HepG2 (cell line): Measurements from ENCODE around the gene LCE3E. TPM values are rescaled to one million over a fixed set of nuclear protein-coding genes. Genes with fewer than 3 reads are reported as not detected.

Experiments
- ATAC-seq: fragments of 200-7000 bp; cut with Tn5 transposase; 3 replicates; pipeline ENCODE4 v1.9.1; 2020; ENCODE audit warnings: mild to moderate bottlenecking, moderate library complexity
- BruUV-seq: library from RNA; stranded (reverse); fragments of 400-500 nt; replicated peaks from 2 replicates; lab custom pipeline; 2021; lab: Mats Ljungman, UMichigan
- CTCF ChIA-PET: fragments of 300-600 bp; formaldehyde crosslinking; extraction: SDS; loops from one replicate; lab custom pipeline; 2021; ENCODE audit warnings: low total read pairs, inconsistent platforms, low intra/inter-chr PET ratio; lab: Yijun Ruan, JAX
- POLR2A ChIA-PET: fragments of 350-600 bp; sonication (Branson Sonifier 250); formaldehyde crosslinking; loops from one replicate; lab custom pipeline; 2020; ENCODE audit warnings: antibody characterized with exemption, inconsistent platforms; lab: Yijun Ruan, JAX
- DNase-seq: peaks from one replicate; pipeline ENCODE4 v3.0.0-alpha.2; 2015; ENCODE audit warnings: low spot score
- FAIRE-seq: peaks from 3 replicates; lab custom pipeline; 2011; peaks lifted over from hg19 to GRCh38; lab: Jason Lieb, UNC
- H2AFZ ChIP-seq: one replicate; pipeline ENCODE4 v1.6.1; 2011; ENCODE audit warnings: low read length, inconsistent platforms
- H3K27ac ChIP-seq: fragments of 300-600 bp; 3 replicates; pipeline ENCODE4 v1.8.0; 2011; ENCODE audit warnings: mixed run types, mild to moderate bottlenecking, mixed read lengths, low read length, inconsistent platforms; ENCODE audit not compliant: insufficient read depth; ENCODE audit errors: extremely low read length
- H3K27me3 ChIP-seq, 2 experiments: fragments of 200-600 bp in 1 of 2; 2 replicates in 1 of 2; 3 replicates in 1 of 2; pipeline versions ENCODE4 v1.6.0 to v1.8.0; 2011; ENCODE audit warnings: low read length in 2 of 2, mild to moderate bottlenecking in 2 of 2, moderate library complexity in 2 of 2, inconsistent platforms in 1 of 2; ENCODE audit not compliant: insufficient read depth in 2 of 2, control insufficient read depth in 1 of 2
- H3K36me3 ChIP-seq, 2 experiments: fragments of 200-600 bp in 1 of 2; replicated peaks in 1 of 2; 2 replicates in 1 of 2; 3 replicates in 1 of 2; pipeline versions ENCODE4 v1.5.1 to v1.8.0; 2011; ENCODE audit warnings: low read length in 2 of 2, inconsistent platforms in 1 of 2; ENCODE audit not compliant: insufficient read depth in 2 of 2, control insufficient read depth in 1 of 2
- H3K4me1 ChIP-seq: 2 replicates; pipeline ENCODE4 v1.5.1; 2012; ENCODE audit warnings: low read length, inconsistent platforms; ENCODE audit not compliant: insufficient read depth
- H3K4me2 ChIP-seq: 2 replicates; pipeline ENCODE4 v1.6.0; 2011; ENCODE audit warnings: low read depth, low read length, inconsistent platforms
- H3K4me3 ChIP-seq, 3 experiments: fragments of 200-600 bp in 1 of 3; sonication (generic), shearing (Covaris generic) in 1 of 3; replicated peaks in 1 of 3; 2 replicates each; pipeline ENCODE4 v1.5.1; 2011 to 2016; ENCODE audit warnings: low read length in 3 of 3, inconsistent platforms in 2 of 3, low read depth in 2 of 3, mild to moderate bottlenecking in 2 of 3, control low read depth in 1 of 3, mixed read lengths in 1 of 3; ENCODE audit not compliant: insufficient read depth in 1 of 3
- H3K79me2 ChIP-seq: one replicate; pipeline ENCODE4 v1.6.1; 2011; ENCODE audit warnings: low read length, inconsistent platforms; ENCODE audit not compliant: insufficient read depth
- H3K9ac ChIP-seq: 2 replicates; pipeline ENCODE4 v1.6.0; 2011; ENCODE audit warnings: mild to moderate bottlenecking, low read depth, low read length, inconsistent platforms; ENCODE audit not compliant: insufficient read depth
- H3K9me3 ChIP-seq: 2 replicates; pipeline ENCODE4 v1.5.1; 2012; ENCODE audit warnings: mild to moderate bottlenecking, low read length
- H4K20me1 ChIP-seq: 2 replicates; pipeline ENCODE4 v1.6.0; 2011; ENCODE audit warnings: inconsistent platforms, mild to moderate bottlenecking, low read length, moderate library complexity; ENCODE audit not compliant: insufficient read depth
- ARID5B ChIP-seq: IDR thresholded peaks from 2 replicates; pipeline ENCODE4 v1.4.0; 2020; ENCODE audit warnings: mild to moderate bottlenecking, missing genetic modification reagents
- ATRX ChIP-seq: sonication (generic); formaldehyde crosslinking; IDR thresholded peaks from 2 replicates; pipeline ENCODE4 v1.4.0; 2020; ENCODE audit warnings: missing genetic modification reagents, borderline replicate concordance
- CEBPG ChIP-seq: IDR thresholded peaks from 2 replicates; pipeline ENCODE4 v1.6.1; 2016
- FOXA3 ChIP-seq: IDR thresholded peaks from 2 replicates; pipeline ENCODE4 v1.6.1; 2016; ENCODE audit warnings: missing genetic modification reagents, missing compliant biosample characterization
- GATAD2A ChIP-seq: IDR thresholded peaks from 2 replicates; pipeline ENCODE4 v1.6.1; 2016
- HMG20A ChIP-seq: IDR thresholded peaks from 2 replicates; pipeline ENCODE4 v1.6.1; 2016; ENCODE audit warnings: borderline replicate concordance
- HNF4A ChIP-seq: sonication (generic); formaldehyde crosslinking; IDR thresholded peaks from 2 replicates; pipeline ENCODE4 v1.4.0; 2020; ENCODE audit warnings: missing genetic modification reagents
- HNF4G ChIP-seq, 2 experiments: sonication (generic) in 1 of 2; formaldehyde crosslinking in 1 of 2; IDR thresholded peaks; 2 replicates each; pipeline versions ENCODE4 v1.4.0 to v1.6.1; 2011 to 2020; ENCODE audit warnings: borderline replicate concordance in 2 of 2, low read depth in 2 of 2, mild to moderate bottlenecking in 2 of 2, low read length in 1 of 2, missing genetic modification reagents in 1 of 2, moderate library complexity in 1 of 2
- HOXD1 ChIP-seq: sonication (generic); formaldehyde crosslinking; IDR thresholded peaks from 2 replicates; pipeline ENCODE4 v1.5.0; 2020; ENCODE audit warnings: missing genetic modification reagents
- POGK ChIP-seq: sonication (generic); formaldehyde crosslinking; conservative IDR thresholded peaks from 2 replicates; pipeline ENCODE4 v1.8.0; 2022; ENCODE audit warnings: mild to moderate bottlenecking, moderate library complexity, missing genetic modification reagents
- RCOR2 ChIP-seq: IDR thresholded peaks from 2 replicates; pipeline ENCODE4 v1.6.1; 2016; ENCODE audit warnings: missing biosample characterization, missing genetic modification reagents
- SRF ChIP-seq: IDR thresholded peaks from 2 replicates; pipeline ENCODE4 v1.6.1; 2011; ENCODE audit warnings: mild to moderate bottlenecking, low read depth, low read length, moderate library complexity
- STAG1 ChIP-seq: sonication (generic); formaldehyde crosslinking; IDR thresholded peaks from 2 replicates; pipeline ENCODE4 v1.4.0; 2020; ENCODE audit warnings: missing genetic modification reagents
- ZBTB20 ChIP-seq: sonication (generic); formaldehyde crosslinking; IDR thresholded peaks from 2 replicates; pipeline ENCODE4 v1.8.1; 2023; ENCODE audit warnings: missing genetic modification reagents, low read depth, mild to moderate bottlenecking, borderline replicate concordance
- ZNF143 ChIP-seq: sonication (generic); formaldehyde crosslinking; IDR thresholded peaks from 2 replicates; pipeline ENCODE4 v1.4.0; 2020; ENCODE audit warnings: missing genetic modification reagents
- WGBS: methylation state at CpG from one replicate; pipeline ENCODE4 v1.1.6; 2017; ENCODE audit warnings: low lambda C conversion rate; 5-methylcytosine and 5-hydroxymethylcytosine counted together
- in situ Hi-C: cut with HindIII; loops from 2 replicates; pipeline ENCODE4 v1.10.0; 2017; ENCODE audit warnings: low pct_unique_long_range_greater_than_20kb; ENCODE audit not compliant: extremely low pct_ligation_motif_present
- intact Hi-C: fragments of 100-400 bp; cut with micrococcal nuclease; formaldehyde crosslinking; loops from one replicate; pipeline ENCODE4 v1.10.0; 2022; ENCODE audit not compliant: unreplicated experiment
- polyA plus RNA-seq, 8 experiments: library from polyadenylated mRNA; depleted of rRNA in 3 of 8; stranded (reverse) in 7 of 8; unstranded in 1 of 8; fragments of >200 nt; fragmentation: Illumina TruSeq in 4 of 8; extraction: Trizol in 4 of 8; gene quantifications; 2 replicates each; pipeline versions ENCODE4 v1.2.1 to v1.2.3, GENCODE V29; 2011 to 2016; ENCODE audit warnings: low read depth in 4 of 8, missing spikeins in 1 of 8, mixed read lengths in 1 of 8; ENCODE audit not compliant: insufficient read depth in 1 of 8
- total RNA-seq, 5 experiments: library from RNA; depleted of rRNA; stranded (reverse); fragments of >200 nt; fragmentation: Illumina TruSeq; extraction: Trizol; gene quantifications; 2 replicates each; pipeline ENCODE4 v1.2.3, GENCODE V29; 2016; ENCODE audit warnings: low read depth in 1 of 5
- TF ChIP-seq, protein P1 (sequence below): IDR thresholded peaks from 2 replicates; pipeline ENCODE4 v1.6.1; 2012; ENCODE audit warnings: low read depth, low read length, improper control_type of control experiment

The LCE3E gene
- total and polyA plus RNA-seq, 2 of the 13 experiments (the other 11 are each of a cell fraction or from before 2014, with no cell fraction given): not detected

- peak; percentile 60 for TF ChIP-seq STAG1 (CRISPR knock-in tag)
These were observed 33.1 kb downstream of the LCE3E start (continued) for GRCh38 chr1:152533327-152533938.

GRCh38 chr1:152525080-152525641, 41.4 kb downstream of the LCE3E start:
- no peaks in the 10 kb centered on the region for H3K4me1 ChIP-seq
- no peak overlapping the region for H3K4me2 ChIP-seq
- H3K9me3 ChIP-seq: no peaks in the 10 kb centered on the region
- no peak overlapping the region for H3K9ac ChIP-seq
- no peak for FAIRE-seq
- H2AFZ ChIP-seq: no peak overlapping the region
- POLR2A ChIA-PET: no interaction called here
- no peaks in the 10 kb centered on the region for H3K79me2 ChIP-seq
- H3K36me3 ChIP-seq: no peaks in the 10 kb centered on the region
- ATAC-seq: no peak; the same call in 2 of the 3 replicates
- no peak overlapping the region for H3K27ac ChIP-seq
- no peak overlapping the region for H3K4me3 ChIP-seq
- BruUV-seq: no TSS peak
- DNase-seq: peak; percentile 27
- no peaks in the 10 kb centered on the region for H3K27me3 ChIP-seq
- no peaks in the 10 kb centered on the region for H4K20me1 ChIP-seq
- in situ Hi-C loops (no loop called here), intact Hi-C loops (no loop called here)
- CTCF ChIA-PET: no interaction called here
- WGBS: 4% methylated on average over 1 of the region's 1 CpG
- peak; percentile 38; the same call in 1 of the 2 replicates for TF ChIP-seq HNF4G (IDR thresholded peaks at IDR 0.05; ENCODE audit: borderline replicate concordance, low read depth, low read length)
- TF ChIP-seq HNF4G (CRISPR knock-in tag; IDR thresholded peaks at IDR 0.05; ENCODE audit: borderline replicate concordance, low read depth): no peak
- TF ChIP-seq ZBTB20: no peak
- TF ChIP-seq SRF: peak; percentile 72; the same call in 1 of the 2 replicates
- no peak for TF ChIP-seq HMG20A
- no peak for TF ChIP-seq ATRX (CRISPR knock-in tag)
- peak; percentile 76; the same call in 1 of the 2 replicates for TF ChIP-seq HOXD1 (CRISPR knock-in tag)
- TF ChIP-seq ZNF143 (CRISPR knock-in tag): no peak
- peak; percentile 97 for TF ChIP-seq POGK
- no peak for TF ChIP-seq RCOR2
- TF ChIP-seq, protein P1, sequence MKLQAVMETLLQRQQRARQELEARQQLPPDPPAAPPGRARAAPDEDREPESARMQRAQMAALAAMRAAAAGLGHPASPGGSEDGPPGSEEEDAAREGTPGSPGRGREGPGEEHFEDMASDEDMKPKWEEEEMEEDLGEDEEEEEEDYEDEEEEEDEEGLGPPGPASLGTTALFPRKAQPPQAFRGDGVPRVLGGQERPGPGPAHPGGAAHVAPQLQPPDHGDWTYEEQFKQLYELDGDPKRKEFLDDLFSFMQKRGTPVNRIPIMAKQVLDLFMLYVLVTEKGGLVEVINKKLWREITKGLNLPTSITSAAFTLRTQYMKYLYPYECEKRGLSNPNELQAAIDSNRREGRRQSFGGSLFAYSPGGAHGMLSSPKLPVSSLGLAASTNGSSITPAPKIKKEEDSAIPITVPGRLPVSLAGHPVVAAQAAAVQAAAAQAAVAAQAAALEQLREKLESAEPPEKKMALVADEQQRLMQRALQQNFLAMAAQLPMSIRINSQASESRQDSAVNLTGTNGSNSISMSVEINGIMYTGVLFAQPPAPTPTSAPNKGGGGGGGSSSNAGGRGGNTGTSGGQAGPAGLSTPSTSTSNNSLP: 0 out of 2 replicates have a peak, but pooled peaks have one; percentile 25
- TF ChIP-seq GATAD2A (CRISPR knock-in tag): 0 out of 2 replicates have a peak, but pooled peaks have one; percentile 19
- TF ChIP-seq FOXA3 (CRISPR knock-in tag): peak; percentile 28; the same call in 1 of the 2 replicates
- peak; percentile 48; the same call in 1 of the 2 replicates for TF ChIP-seq ARID5B (CRISPR knock-in tag)
- TF ChIP-seq CEBPG (CRISPR knock-in tag): peak; percentile 60
- TF ChIP-seq HNF4A: peak; percentile 75
